Stimulated activated CD8-positive, alpha-beta memory T cell treated with anti-CD3 and anti-CD28 coated beads, Interleukin-15, amount 100 ng/mL, for 48 hours (primary cell): ENCODE data around the gene MMP2.

Source experiments
- DNase-seq, 2 donors: peaks; one replicate each; pipeline ENCODE4 v3.0.0-alpha.2; 2020; ENCODE audit warnings: low read depth in 2 of 2

MMP2 gene

GRCh38 chr16:55513616-55514015, 34.6 kb downstream of the MMP2 start:
- DNase-seq: no peak

GRCh38 chr16:55515111-55515510, 36.1 kb downstream of the MMP2 start:
- no peak for DNase-seq

GRCh38 chr16:55521792-55522191, 42.8 kb downstream of the MMP2 start:
- no peak for DNase-seq

- DNase-seq: no peak
Observed at GRCh38 chr16:55526441-55526840, 47.4 kb downstream of the MMP2 start.

GRCh38 chr16:55527885-55528284, 48.9 kb downstream of the MMP2 start:
- no peak for DNase-seq

- DNase-seq: no peak
Observed at GRCh38 chr16:55529018-55529417, 50.0 kb downstream of the MMP2 start.

GRCh38 chr16:55530316-55530856, 51.4 kb downstream of the MMP2 start:
- no peak for DNase-seq

GRCh38 chr16:55532227-55532626, 53.2 kb downstream of the MMP2 start:
- no peak for DNase-seq

- no peak for DNase-seq
Observed at GRCh38 chr16:55534756-55535155, 55.8 kb downstream of the MMP2 start.

GRCh38 chr16:55539049-55539448, 60.1 kb downstream of the MMP2 start:
- DNase-seq: no peak

- no peak for DNase-seq
Observed at GRCh38 chr16:55539488-55539887, 60.5 kb downstream of the MMP2 start.

- DNase-seq: no peak
Observed at GRCh38 chr16:55540221-55540620, 61.2 kb downstream of the MMP2 start.

GRCh38 chr16:55542459-55543082, 63.6 kb downstream of the MMP2 start:
- DNase-seq: no peak

GRCh38 chr16:55543472-55543871, 64.5 kb downstream of the MMP2 start:
- DNase-seq: no peak

GRCh38 chr16:55552621-55553020, 73.6 kb downstream of the MMP2 start:
- no peak for DNase-seq

GRCh38 chr16:55555436-55555835, 76.4 kb downstream of the MMP2 start:
- no peak for DNase-seq
